Esophagus squamous epithelium (tissue), 4 donors: ENCODE results near the gene TXN2.

Experiments
- POLR2A ChIP-seq, 4 donors: fragments of 450-650 bp; IDR thresholded peaks; one replicate each; pipeline ENCODE4 v1.6.1; 2017; ENCODE audit warnings: antibody characterized with exemption in 4 of 4, mild to moderate bottlenecking in 4 of 4, moderate library complexity in 3 of 4
- TF ChIP-seq, protein P1 (sequence below), 6 experiments: fragments of 450-650 bp in 4 of 6; fragments of 200-600 bp in 2 of 6; sonication (generic) in 2 of 6; IDR thresholded peaks; one replicate each; pipeline ENCODE4 v1.5.1; 2016 to 2019; ENCODE audit warnings: antibody characterized with exemption in 6 of 6, mild to moderate bottlenecking in 4 of 6, moderate library complexity in 4 of 6

GRCh38 chr22:36510966-36511881 is 29.8 kb upstream of the TXN2 start:
- TF ChIP-seq POLR2A (IDR thresholded peaks at IDR 0.05), result no peak
- TF ChIP-seq, protein P1, sequence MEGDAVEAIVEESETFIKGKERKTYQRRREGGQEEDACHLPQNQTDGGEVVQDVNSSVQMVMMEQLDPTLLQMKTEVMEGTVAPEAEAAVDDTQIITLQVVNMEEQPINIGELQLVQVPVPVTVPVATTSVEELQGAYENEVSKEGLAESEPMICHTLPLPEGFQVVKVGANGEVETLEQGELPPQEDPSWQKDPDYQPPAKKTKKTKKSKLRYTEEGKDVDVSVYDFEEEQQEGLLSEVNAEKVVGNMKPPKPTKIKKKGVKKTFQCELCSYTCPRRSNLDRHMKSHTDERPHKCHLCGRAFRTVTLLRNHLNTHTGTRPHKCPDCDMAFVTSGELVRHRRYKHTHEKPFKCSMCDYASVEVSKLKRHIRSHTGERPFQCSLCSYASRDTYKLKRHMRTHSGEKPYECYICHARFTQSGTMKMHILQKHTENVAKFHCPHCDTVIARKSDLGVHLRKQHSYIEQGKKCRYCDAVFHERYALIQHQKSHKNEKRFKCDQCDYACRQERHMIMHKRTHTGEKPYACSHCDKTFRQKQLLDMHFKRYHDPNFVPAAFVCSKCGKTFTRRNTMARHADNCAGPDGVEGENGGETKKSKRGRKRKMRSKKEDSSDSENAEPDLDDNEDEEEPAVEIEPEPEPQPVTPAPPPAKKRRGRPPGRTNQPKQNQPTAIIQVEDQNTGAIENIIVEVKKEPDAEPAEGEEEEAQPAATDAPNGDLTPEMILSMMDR (IDR thresholded peaks at IDR 0.05), result peak; percentile 22 to 73 (median 54)
